H7 (cell line): ENCODE data around the gene CCDC85C. TPM values are rescaled to one million over a fixed set of nuclear protein-coding genes. Genes with fewer than 3 reads are reported as not detected.

Experiments used
- DNase-seq: peaks from one replicate; pipeline ENCODE4 v3.0.0; 2012
- H3K27me3 ChIP-seq: 2 replicates; pipeline ENCODE4 v1.6.0; 2011; ENCODE audit warnings: mild to moderate bottlenecking, low read length; ENCODE audit not compliant: control insufficient read depth, insufficient read depth
- H3K36me3 ChIP-seq: replicated peaks from 2 replicates; pipeline ENCODE4 v1.5.1; 2011; ENCODE audit warnings: low read length; ENCODE audit not compliant: control insufficient read depth, insufficient read depth
- H3K4me3 ChIP-seq: 2 replicates; pipeline ENCODE4 v1.5.1; 2011; ENCODE audit warnings: low read depth, mild to moderate bottlenecking, control low read depth, low read length, moderate library complexity; ENCODE audit not compliant: insufficient read depth
- total RNA-seq: library from RNA; depleted of rRNA; stranded (reverse); fragments of >200 nt; shearing (Covaris generic); gene quantifications from 2 replicates; pipeline ENCODE4 v1.2.3, GENCODE V29; 2014

CCDC85C gene
- total RNA-seq, 1 experiment from 2014 or later: 50.2 TPM

- no peaks in the 10 kb centered on the region for H3K27me3 ChIP-seq
- no peak overlapping the region for H3K4me3 ChIP-seq
- no peaks in the 10 kb centered on the region for H3K36me3 ChIP-seq
- DNase-seq: no peak
These were observed 69.1 kb downstream of the CCDC85C start for GRCh38 chr14:99534863-99535262.

GRCh38 chr14:99534333-99534732 lies 69.7 kb downstream of the CCDC85C start:
- DNase-seq: no peak
- Histone ChIP-seq H3K27me3 (no peaks in the 10 kb centered on the region), H3K36me3 (no peaks in the 10 kb centered on the region), H3K4me3 (no peak overlapping the region)

GRCh38 chr14:99532310-99532709 lies 71.7 kb downstream of the CCDC85C start:
- no peak for DNase-seq
- Histone ChIP-seq H3K27me3 (no peaks in the 10 kb centered on the region), H3K36me3 (no peaks in the 10 kb centered on the region), H3K4me3 (no peak overlapping the region)

- no peaks in the 10 kb centered on the region for H3K36me3 ChIP-seq
- H3K4me3 ChIP-seq: no peak overlapping the region
- peak; percentile 85 for DNase-seq
- H3K27me3 ChIP-seq: no peaks in the 10 kb centered on the region
These were observed 72.5 kb downstream of the CCDC85C start for GRCh38 chr14:99531251-99532096.

- H3K36me3 ChIP-seq: no peaks in the 10 kb centered on the region
- H3K4me3 ChIP-seq: no peak overlapping the region
- no peaks in the 10 kb centered on the region for H3K27me3 ChIP-seq
- no peak for DNase-seq
These were observed 73.4 kb downstream of the CCDC85C start for GRCh38 chr14:99530407-99531155.

GRCh38 chr14:99529899-99530298 lies 74.1 kb downstream of the CCDC85C start:
- no peak for DNase-seq
- H3K4me3 ChIP-seq: no peak overlapping the region
- no peaks in the 10 kb centered on the region for H3K27me3 ChIP-seq
- no peaks in the 10 kb centered on the region for H3K36me3 ChIP-seq

GRCh38 chr14:99527427-99528076 lies 76.5 kb downstream of the CCDC85C start:
- no peaks in the 10 kb centered on the region for H3K36me3 ChIP-seq
- H3K4me3 ChIP-seq: no peak overlapping the region
- DNase-seq: no peak
- no peaks in the 10 kb centered on the region for H3K27me3 ChIP-seq

GRCh38 chr14:99527026-99527425 lies 77.0 kb downstream of the CCDC85C start:
- H3K27me3 ChIP-seq: no peaks in the 10 kb centered on the region
- no peaks in the 10 kb centered on the region for H3K36me3 ChIP-seq
- DNase-seq: no peak
- no peak overlapping the region for H3K4me3 ChIP-seq

- Histone ChIP-seq H3K4me3 (no peak overlapping the region), H3K36me3 (no peaks in the 10 kb centered on the region), H3K27me3 (no peaks in the 10 kb centered on the region)
- DNase-seq: no peak
These were observed 78.3 kb downstream of the CCDC85C start for GRCh38 chr14:99525699-99526080.

- no peaks in the 10 kb centered on the region for H3K27me3 ChIP-seq
- peak; percentile 84 for DNase-seq
- H3K36me3 ChIP-seq: no peaks in the 10 kb centered on the region
- no peak overlapping the region for H3K4me3 ChIP-seq
These were observed 79.0 kb downstream of the CCDC85C start for GRCh38 chr14:99524804-99525698.

GRCh38 chr14:99524091-99524661 lies 79.8 kb downstream of the CCDC85C start:
- Histone ChIP-seq H3K4me3 (no peak overlapping the region), H3K36me3 (no peaks in the 10 kb centered on the region)
- DNase-seq: no peak

GRCh38 chr14:99523704-99524055 lies 80.3 kb downstream of the CCDC85C start:
- Histone ChIP-seq H3K27me3 (no peaks in the 10 kb centered on the region), H3K36me3 (no peaks in the 10 kb centered on the region), H3K4me3 (no peak overlapping the region)
- no peak for DNase-seq

More at GRCh38 chr14:99524091-99524661, 79.8 kb downstream of the CCDC85C start:
- H3K27me3 ChIP-seq: no peaks in the 10 kb centered on the region

GRCh38 chr14:99522934-99523703 lies 80.9 kb downstream of the CCDC85C start:
- Histone ChIP-seq H3K4me3 (no peak overlapping the region), H3K27me3 (no peaks in the 10 kb centered on the region), H3K36me3 (no peaks in the 10 kb centered on the region)
- peak; percentile 85 for DNase-seq
